HG02943 (cell line): ENCODE results near the gene CDC42EP5.
A peak's percentile ranks its signal among the peaks of the same experiment; 100 is the strongest.
"Not testable (repeated sequence)": the region's sequence is repeated elsewhere in the genome, so short reads cannot be mapped to it uniquely, and the experiment has no call there.

Source experiments
- ATAC-seq: cut with Tn5 transposase; IDR thresholded peaks from one replicate; pipeline ENCODE4 v1.9.1; 2021; ENCODE audit warnings: mild to moderate bottlenecking, low read depth, moderate library complexity; ENCODE audit not compliant: unreplicated experiment

The CDC42EP5 gene

GRCh38 chr19:54451331-54451871 lies 21.7 kb downstream of the CDC42EP5 start:
- ATAC-seq, result no peak

GRCh38 chr19:54449701-54450069 lies 23.4 kb downstream of the CDC42EP5 start:
- no peak for ATAC-seq

GRCh38 chr19:54448774-54449700 lies 24.1 kb downstream of the CDC42EP5 start, which contains the start of gene LENG8:
Gene LENG8 (plus strand): TSS chr19:54449199. CDS start chr19:54451345, 2,146 bp downstream.
- ATAC-seq, result peak; percentile 87

- ATAC-seq, result peak; percentile 19
Observed at GRCh38 chr19:54448040-54448773, 24.9 kb downstream of the CDC42EP5 start.

- not testable (repeated sequence) for ATAC-seq
Observed at GRCh38 chr19:54446349-54446748, 26.7 kb downstream of the CDC42EP5 start.

- no peak for ATAC-seq
Observed at GRCh38 chr19:54444737-54445136, 28.4 kb downstream of the CDC42EP5 start.

- ATAC-seq, result no peak
Observed at GRCh38 chr19:54440641-54441040, 32.5 kb downstream of the CDC42EP5 start.

- ATAC-seq, result no peak
Observed at GRCh38 chr19:54439174-54439851, 33.8 kb downstream of the CDC42EP5 start.

GRCh38 chr19:54436628-54437252 lies 36.4 kb downstream of the CDC42EP5 start:
- ATAC-seq, result no peak

- ATAC-seq, result no peak
Observed at GRCh38 chr19:54436031-54436523, 37.0 kb downstream of the CDC42EP5 start.

- ATAC-seq, result no peak
Observed at GRCh38 chr19:54435551-54436016, 37.5 kb downstream of the CDC42EP5 start.

- ATAC-seq, result no peak
Observed at GRCh38 chr19:54434873-54435214, 38.3 kb downstream of the CDC42EP5 start.

- no peak for ATAC-seq
Observed at GRCh38 chr19:54434112-54434872, 38.8 kb downstream of the CDC42EP5 start.

GRCh38 chr19:54433697-54434096 lies 39.4 kb downstream of the CDC42EP5 start:
- no peak for ATAC-seq

GRCh38 chr19:54432144-54432738 lies 40.9 kb downstream of the CDC42EP5 start:
- no peak for ATAC-seq

GRCh38 chr19:54431255-54431838 lies 41.7 kb downstream of the CDC42EP5 start:
- ATAC-seq, result no peak

- ATAC-seq, result no peak
Observed at GRCh38 chr19:54430306-54431254, 42.5 kb downstream of the CDC42EP5 start.
